ENCODE data around the gene PCYOX1L. TPM values are rescaled to one million over a fixed set of nuclear protein-coding genes. Genes with fewer than 3 reads are reported as not detected.

PCYOX1L gene
- total and polyA plus RNA-seq, 2 of the 8 experiments (the other 6 are each of a cell fraction or from before 2014, with no cell fraction given), result 6.8 to 17.2 TPM

DNA sequence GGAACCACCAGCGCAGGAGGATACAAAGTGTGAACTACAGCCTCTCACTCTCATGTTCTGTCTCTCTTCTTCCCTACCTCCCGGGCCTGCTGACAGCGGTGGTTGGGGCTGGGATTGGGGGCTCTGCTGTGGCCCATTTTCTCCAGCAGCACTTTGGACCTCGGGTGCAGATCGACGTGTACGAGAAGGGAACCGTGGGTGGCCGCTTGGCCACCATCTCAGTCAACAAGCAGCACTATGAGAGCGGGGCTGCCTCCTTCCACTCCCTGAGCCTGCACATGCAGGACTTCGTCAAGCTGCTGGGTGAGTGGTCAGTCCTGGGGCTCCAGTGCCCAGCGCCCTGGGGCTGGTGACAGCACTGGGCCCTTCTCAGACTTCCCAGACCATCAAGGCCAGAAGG, 4.7 kb downstream of the PCYOX1L start (continued):
- no peak for TF ChIP-seq GABPA (IDR thresholded peaks at IDR 0.05; ENCODE audit: borderline replicate concordance, insufficient read depth, low read length)
- no peak for TF ChIP-seq GTF2F1 (IDR thresholded peaks at IDR 0.05; ENCODE audit: borderline replicate concordance, low read depth, low read length)
- no peak for TF ChIP-seq NRF1 (IDR thresholded peaks at IDR 0.05; ENCODE audit: low read depth, low read length)
- TF ChIP-seq, protein P1, sequence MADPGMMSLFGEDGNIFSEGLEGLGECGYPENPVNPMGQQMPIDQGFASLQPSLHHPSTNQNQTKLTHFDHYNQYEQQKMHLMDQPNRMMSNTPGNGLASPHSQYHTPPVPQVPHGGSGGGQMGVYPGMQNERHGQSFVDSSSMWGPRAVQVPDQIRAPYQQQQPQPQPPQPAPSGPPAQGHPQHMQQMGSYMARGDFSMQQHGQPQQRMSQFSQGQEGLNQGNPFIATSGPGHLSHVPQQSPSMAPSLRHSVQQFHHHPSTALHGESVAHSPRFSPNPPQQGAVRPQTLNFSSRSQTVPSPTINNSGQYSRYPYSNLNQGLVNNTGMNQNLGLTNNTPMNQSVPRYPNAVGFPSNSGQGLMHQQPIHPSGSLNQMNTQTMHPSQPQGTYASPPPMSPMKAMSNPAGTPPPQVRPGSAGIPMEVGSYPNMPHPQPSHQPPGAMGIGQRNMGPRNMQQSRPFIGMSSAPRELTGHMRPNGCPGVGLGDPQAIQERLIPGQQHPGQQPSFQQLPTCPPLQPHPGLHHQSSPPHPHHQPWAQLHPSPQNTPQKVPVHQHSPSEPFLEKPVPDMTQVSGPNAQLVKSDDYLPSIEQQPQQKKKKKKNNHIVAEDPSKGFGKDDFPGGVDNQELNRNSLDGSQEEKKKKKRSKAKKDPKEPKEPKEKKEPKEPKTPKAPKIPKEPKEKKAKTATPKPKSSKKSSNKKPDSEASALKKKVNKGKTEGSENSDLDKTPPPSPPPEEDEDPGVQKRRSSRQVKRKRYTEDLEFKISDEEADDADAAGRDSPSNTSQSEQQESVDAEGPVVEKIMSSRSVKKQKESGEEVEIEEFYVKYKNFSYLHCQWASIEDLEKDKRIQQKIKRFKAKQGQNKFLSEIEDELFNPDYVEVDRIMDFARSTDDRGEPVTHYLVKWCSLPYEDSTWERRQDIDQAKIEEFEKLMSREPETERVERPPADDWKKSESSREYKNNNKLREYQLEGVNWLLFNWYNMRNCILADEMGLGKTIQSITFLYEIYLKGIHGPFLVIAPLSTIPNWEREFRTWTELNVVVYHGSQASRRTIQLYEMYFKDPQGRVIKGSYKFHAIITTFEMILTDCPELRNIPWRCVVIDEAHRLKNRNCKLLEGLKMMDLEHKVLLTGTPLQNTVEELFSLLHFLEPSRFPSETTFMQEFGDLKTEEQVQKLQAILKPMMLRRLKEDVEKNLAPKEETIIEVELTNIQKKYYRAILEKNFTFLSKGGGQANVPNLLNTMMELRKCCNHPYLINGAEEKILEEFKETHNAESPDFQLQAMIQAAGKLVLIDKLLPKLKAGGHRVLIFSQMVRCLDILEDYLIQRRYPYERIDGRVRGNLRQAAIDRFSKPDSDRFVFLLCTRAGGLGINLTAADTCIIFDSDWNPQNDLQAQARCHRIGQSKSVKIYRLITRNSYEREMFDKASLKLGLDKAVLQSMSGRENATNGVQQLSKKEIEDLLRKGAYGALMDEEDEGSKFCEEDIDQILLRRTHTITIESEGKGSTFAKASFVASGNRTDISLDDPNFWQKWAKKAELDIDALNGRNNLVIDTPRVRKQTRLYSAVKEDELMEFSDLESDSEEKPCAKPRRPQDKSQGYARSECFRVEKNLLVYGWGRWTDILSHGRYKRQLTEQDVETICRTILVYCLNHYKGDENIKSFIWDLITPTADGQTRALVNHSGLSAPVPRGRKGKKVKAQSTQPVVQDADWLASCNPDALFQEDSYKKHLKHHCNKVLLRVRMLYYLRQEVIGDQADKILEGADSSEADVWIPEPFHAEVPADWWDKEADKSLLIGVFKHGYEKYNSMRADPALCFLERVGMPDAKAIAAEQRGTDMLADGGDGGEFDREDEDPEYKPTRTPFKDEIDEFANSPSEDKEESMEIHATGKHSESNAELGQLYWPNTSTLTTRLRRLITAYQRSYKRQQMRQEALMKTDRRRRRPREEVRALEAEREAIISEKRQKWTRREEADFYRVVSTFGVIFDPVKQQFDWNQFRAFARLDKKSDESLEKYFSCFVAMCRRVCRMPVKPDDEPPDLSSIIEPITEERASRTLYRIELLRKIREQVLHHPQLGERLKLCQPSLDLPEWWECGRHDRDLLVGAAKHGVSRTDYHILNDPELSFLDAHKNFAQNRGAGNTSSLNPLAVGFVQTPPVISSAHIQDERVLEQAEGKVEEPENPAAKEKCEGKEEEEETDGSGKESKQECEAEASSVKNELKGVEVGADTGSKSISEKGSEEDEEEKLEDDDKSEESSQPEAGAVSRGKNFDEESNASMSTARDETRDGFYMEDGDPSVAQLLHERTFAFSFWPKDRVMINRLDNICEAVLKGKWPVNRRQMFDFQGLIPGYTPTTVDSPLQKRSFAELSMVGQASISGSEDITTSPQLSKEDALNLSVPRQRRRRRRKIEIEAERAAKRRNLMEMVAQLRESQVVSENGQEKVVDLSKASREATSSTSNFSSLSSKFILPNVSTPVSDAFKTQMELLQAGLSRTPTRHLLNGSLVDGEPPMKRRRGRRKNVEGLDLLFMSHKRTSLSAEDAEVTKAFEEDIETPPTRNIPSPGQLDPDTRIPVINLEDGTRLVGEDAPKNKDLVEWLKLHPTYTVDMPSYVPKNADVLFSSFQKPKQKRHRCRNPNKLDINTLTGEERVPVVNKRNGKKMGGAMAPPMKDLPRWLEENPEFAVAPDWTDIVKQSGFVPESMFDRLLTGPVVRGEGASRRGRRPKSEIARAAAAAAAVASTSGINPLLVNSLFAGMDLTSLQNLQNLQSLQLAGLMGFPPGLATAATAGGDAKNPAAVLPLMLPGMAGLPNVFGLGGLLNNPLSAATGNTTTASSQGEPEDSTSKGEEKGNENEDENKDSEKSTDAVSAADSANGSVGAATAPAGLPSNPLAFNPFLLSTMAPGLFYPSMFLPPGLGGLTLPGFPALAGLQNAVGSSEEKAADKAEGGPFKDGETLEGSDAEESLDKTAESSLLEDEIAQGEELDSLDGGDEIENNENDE (IDR thresholded peaks at IDR 0.05; ENCODE audit: insufficient replicate concordance, low read length), result no peak
- TF ChIP-seq BRCA1 (IDR thresholded peaks at IDR 0.05; ENCODE audit: low read depth, low read length), result no peak
